Measurements from ENCODE around the gene SEZ6.

DNA sequence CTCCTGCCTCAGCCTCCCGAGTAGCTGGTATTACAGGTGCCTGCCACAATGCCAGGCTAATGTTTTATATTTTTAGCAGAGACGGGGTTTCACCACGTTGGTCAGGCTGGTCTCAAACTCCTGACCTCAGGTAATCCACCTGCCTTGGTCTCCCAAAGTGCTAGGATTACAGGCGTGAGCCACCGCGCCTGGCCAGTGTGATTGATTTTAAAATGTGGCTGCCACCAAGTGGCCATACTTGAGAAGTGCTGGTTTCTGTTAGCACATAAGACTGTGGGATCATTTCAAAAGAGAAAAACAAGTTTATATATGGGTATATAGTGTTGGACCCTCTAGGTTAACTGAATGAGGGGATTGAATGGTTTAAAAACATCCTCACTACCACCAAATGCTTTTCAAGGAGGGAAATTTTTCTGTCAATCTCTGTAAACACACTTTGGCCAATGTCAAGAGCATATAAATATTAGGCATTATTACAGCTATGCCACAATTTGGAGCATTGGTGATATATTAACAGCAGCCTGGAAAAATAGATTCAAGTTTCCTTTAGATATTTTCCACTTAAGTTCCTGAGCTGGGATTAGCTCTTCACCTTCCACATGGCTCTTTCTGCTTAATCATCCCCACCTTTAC lies 89.4 kb downstream of the SEZ6 start:
- TF ChIP-seq, protein P1, sequence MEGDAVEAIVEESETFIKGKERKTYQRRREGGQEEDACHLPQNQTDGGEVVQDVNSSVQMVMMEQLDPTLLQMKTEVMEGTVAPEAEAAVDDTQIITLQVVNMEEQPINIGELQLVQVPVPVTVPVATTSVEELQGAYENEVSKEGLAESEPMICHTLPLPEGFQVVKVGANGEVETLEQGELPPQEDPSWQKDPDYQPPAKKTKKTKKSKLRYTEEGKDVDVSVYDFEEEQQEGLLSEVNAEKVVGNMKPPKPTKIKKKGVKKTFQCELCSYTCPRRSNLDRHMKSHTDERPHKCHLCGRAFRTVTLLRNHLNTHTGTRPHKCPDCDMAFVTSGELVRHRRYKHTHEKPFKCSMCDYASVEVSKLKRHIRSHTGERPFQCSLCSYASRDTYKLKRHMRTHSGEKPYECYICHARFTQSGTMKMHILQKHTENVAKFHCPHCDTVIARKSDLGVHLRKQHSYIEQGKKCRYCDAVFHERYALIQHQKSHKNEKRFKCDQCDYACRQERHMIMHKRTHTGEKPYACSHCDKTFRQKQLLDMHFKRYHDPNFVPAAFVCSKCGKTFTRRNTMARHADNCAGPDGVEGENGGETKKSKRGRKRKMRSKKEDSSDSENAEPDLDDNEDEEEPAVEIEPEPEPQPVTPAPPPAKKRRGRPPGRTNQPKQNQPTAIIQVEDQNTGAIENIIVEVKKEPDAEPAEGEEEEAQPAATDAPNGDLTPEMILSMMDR (IDR thresholded peaks at IDR 0.05): peak; percentile 70
- TF ChIP-seq EZH2phosphoT487 (IDR thresholded peaks at IDR 0.05) (no peak), EZH2 (IDR thresholded peaks at IDR 0.05) (no peak)

All from neural progenitor cell (in vitro differentiated cells).